Brain microvascular endothelial cell (primary cell): Measurements from ENCODE around the gene C11orf54.

Source experiments
- DNase-seq: peaks from one replicate; pipeline ENCODE4 v3.0.0-alpha.2; 2020
- H3K27ac ChIP-seq: fragments of 250-450 bp; sonication (Bioruptor Pico); 2 replicates; pipeline ENCODE4 v1.5.1; 2020; ENCODE audit warnings: mild to moderate bottlenecking, moderate library complexity
- H3K27me3 ChIP-seq: fragments of 250-450 bp; sonication (Bioruptor Pico); replicated peaks from 2 replicates; pipeline ENCODE4 v1.5.1; 2020; ENCODE audit warnings: mild to moderate bottlenecking
- H3K36me3 ChIP-seq: fragments of 250-450 bp; sonication (Bioruptor Pico); replicated peaks from 2 replicates; pipeline ENCODE4 v1.5.1; 2020; ENCODE audit warnings: mild to moderate bottlenecking
- H3K4me3 ChIP-seq: 2 replicates; pipeline ENCODE4 v1.5.1; 2011; ENCODE audit warnings: low read depth, mild to moderate bottlenecking, control low read depth, low read length, moderate library complexity
- in situ Hi-C: cut with HindIII; loops from 2 replicates; pipeline ENCODE4 v1.10.0; 2017; ENCODE audit warnings: low sequenced_read_pairs, low pct_ligation_motif_present
- TF ChIP-seq, protein P1 (sequence below): IDR thresholded peaks from 2 replicates; pipeline ENCODE4 v1.5.1; 2011; ENCODE audit warnings: low read depth, mild to moderate bottlenecking, moderate library complexity, low read length, control low read depth, inconsistent platforms; ENCODE audit errors: missing control alignments

C11orf54 gene

DNA sequence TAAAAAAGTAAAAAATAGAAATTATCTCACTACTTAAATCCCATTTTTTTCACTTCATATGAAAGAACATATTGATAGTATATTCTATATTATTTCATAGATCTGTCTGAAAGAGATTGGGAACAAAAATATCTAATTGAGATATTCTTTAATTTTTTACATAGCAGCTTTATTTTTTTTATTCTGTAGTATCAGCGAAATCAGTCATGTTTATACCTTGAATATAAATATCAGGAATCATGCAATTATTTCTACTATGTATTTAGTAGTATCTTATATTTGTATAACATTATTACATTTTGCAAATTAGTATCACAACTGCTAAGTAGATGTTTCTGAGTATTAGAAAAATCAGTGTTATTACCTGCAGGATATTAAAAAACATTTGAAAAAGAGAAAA is 20.4 kb downstream of the C11orf54 start:
- peaks cover 7% of the 10 kb centered on the region for H3K36me3 ChIP-seq

DNA sequence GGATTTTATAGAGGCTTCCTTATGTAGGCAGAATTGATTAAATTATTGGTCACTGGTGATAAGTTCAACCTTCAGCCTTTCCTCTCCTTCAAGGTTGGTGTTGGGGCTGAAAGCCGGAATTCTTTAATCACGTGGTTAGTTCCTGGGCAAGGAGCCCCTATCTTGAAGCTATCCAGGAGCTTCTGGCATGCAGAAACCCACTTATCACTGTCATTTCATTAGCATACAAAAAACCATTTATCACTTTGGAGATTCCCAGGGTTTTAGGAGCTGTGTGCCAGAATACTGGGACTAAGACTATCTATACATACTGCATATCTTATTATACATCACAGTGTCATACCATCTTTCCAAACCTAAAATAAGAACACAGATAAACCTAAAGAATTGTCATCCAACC is 24.1 kb downstream of the C11orf54 start:
- DNase-seq = no peak
- H3K27ac ChIP-seq = no peak overlapping the region
- H3K36me3 ChIP-seq = no peaks in the 10 kb centered on the region
- in situ Hi-C loops = no loop called here
- H3K27me3 ChIP-seq = no peaks in the 10 kb centered on the region
- TF ChIP-seq, protein P1, sequence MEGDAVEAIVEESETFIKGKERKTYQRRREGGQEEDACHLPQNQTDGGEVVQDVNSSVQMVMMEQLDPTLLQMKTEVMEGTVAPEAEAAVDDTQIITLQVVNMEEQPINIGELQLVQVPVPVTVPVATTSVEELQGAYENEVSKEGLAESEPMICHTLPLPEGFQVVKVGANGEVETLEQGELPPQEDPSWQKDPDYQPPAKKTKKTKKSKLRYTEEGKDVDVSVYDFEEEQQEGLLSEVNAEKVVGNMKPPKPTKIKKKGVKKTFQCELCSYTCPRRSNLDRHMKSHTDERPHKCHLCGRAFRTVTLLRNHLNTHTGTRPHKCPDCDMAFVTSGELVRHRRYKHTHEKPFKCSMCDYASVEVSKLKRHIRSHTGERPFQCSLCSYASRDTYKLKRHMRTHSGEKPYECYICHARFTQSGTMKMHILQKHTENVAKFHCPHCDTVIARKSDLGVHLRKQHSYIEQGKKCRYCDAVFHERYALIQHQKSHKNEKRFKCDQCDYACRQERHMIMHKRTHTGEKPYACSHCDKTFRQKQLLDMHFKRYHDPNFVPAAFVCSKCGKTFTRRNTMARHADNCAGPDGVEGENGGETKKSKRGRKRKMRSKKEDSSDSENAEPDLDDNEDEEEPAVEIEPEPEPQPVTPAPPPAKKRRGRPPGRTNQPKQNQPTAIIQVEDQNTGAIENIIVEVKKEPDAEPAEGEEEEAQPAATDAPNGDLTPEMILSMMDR = no peak
- H3K4me3 ChIP-seq = no peak overlapping the region

More for the DNA sequence above, 20.4 kb downstream of the C11orf54 start:
- no peak for DNase-seq
- no peaks in the 10 kb centered on the region for H3K27me3 ChIP-seq
- no peak overlapping the region for H3K27ac ChIP-seq
- in situ Hi-C loops = no loop called here
- H3K4me3 ChIP-seq = no peak overlapping the region
- TF ChIP-seq, protein P1 = no peak

DNA sequence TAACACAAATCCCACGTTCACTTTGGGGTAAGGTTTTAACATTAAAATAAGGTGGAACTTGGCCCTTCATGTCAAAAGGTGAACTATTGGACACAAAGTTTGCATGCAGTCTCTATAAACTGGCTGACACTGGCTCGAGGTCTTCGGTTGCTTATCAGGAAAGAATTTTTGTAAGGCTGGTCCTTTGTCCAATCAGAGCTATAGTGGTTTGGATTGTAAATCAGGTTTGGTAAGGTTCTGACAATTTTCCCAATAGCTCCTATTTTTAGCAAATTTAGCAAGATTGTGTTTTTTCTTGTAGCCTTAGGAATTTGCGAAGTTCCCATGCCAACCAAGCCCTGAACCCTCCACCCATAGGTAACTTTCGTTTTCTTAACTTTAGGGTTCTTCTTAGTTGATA is 25.0 kb downstream of the C11orf54 start:
- H3K4me3 ChIP-seq = no peak overlapping the region
- H3K36me3 ChIP-seq = no peaks in the 10 kb centered on the region
- no peaks in the 10 kb centered on the region for H3K27me3 ChIP-seq
- in situ Hi-C loops = no loop called here
- TF ChIP-seq, protein P1 = no peak
- no peak overlapping the region for H3K27ac ChIP-seq
- no peak for DNase-seq

DNA sequence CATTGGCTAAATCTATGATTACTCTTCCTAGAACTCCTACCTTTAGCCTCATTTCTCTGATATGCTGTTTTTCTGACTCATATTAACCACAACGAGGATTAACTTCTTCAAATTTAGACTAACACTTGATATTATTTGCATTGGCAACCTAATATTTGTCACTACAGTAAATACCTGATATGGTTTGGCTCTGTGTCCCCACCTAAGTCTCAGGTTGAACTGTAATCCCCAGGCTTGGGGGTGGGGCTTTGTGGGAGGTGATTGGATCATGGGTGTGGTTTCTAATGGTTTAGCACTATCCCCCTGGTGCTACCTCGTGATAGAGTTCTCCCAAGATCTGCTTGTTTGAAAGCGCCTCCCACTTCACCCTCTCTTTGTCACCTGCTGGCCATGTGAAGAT is 25.5 kb downstream of the C11orf54 start:
- Histone ChIP-seq H3K36me3 (no peaks in the 10 kb centered on the region), H3K4me3 (no peak overlapping the region), H3K27me3 (no peaks in the 10 kb centered on the region), H3K27ac (no peak overlapping the region)
- DNase-seq = no peak
- in situ Hi-C loops = no loop called here
- TF ChIP-seq, protein P1 = no peak

DNA sequence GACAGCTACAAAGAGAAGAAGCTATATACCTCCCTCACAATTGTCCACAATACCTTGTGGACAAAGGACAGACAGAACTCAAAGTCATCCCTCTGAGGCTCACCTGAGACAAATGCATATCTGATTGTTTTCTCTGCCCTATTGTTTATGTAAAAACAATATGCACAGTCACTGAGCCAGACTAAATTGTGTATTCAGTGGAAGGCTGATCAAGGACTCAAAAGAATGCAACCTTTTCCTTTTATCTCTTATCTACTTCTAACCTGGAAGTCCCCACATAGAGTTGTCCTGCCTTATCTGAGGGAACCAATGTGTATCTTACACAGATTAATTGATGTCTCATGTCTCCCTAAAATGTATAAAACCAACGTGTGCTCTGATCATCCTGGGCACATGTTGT is 28.7 kb downstream of the C11orf54 start:
- Histone ChIP-seq H3K36me3 (no peaks in the 10 kb centered on the region), H3K27me3 (no peaks in the 10 kb centered on the region), H3K27ac (no peak overlapping the region), H3K4me3 (no peak overlapping the region)
- in situ Hi-C loops = no loop called here
- no peak for DNase-seq
- TF ChIP-seq, protein P1 = no peak

DNA sequence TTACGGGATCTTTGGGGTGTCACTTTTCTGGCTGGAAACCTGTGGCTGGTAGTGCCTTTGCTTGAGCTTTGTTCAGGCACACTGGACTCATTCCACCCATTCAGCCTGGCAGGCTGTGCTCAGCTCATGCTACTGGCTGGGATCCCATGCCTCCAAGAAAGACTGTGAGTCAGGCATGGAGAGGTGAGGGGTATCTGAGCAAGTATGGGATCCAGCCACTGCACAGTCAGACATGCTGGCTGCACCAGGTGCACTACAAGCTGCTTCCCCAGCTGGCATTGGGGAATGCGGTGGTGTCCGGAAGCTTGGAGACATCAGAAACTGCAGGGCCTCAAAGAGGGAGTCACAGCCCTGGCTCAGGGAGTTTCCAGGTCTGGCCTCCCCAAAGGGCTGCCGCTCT is 30.7 kb downstream of the C11orf54 start:
- H3K4me3 ChIP-seq = no peak overlapping the region
- TF ChIP-seq, protein P1 = no peak
- H3K27me3 ChIP-seq = no peaks in the 10 kb centered on the region
- no peak overlapping the region for H3K27ac ChIP-seq
- H3K36me3 ChIP-seq = no peaks in the 10 kb centered on the region
- DNase-seq = no peak
- in situ Hi-C loops = no loop called here
